Choroid plexus epithelial cell (primary cell): ENCODE data around the gene STAT1.

ENCODE experiments used
- DNase-seq: peaks from one replicate; pipeline ENCODE4 v3.0.0-alpha.2; 2010; ENCODE audit warnings: low read depth
- H3K4me3 ChIP-seq: 2 replicates; pipeline ENCODE4 v1.5.1; 2011; ENCODE audit warnings: low read depth, mild to moderate bottlenecking, control low read depth, low read length, moderate library complexity
- TF ChIP-seq, protein P1 (sequence below): conservative IDR thresholded peaks from 2 replicates; pipeline ENCODE4 v1.5.1; 2011; ENCODE audit warnings: low read depth, mild to moderate bottlenecking, control low read depth, inconsistent platforms, low read length, moderate library complexity

Gene STAT1

DNA sequence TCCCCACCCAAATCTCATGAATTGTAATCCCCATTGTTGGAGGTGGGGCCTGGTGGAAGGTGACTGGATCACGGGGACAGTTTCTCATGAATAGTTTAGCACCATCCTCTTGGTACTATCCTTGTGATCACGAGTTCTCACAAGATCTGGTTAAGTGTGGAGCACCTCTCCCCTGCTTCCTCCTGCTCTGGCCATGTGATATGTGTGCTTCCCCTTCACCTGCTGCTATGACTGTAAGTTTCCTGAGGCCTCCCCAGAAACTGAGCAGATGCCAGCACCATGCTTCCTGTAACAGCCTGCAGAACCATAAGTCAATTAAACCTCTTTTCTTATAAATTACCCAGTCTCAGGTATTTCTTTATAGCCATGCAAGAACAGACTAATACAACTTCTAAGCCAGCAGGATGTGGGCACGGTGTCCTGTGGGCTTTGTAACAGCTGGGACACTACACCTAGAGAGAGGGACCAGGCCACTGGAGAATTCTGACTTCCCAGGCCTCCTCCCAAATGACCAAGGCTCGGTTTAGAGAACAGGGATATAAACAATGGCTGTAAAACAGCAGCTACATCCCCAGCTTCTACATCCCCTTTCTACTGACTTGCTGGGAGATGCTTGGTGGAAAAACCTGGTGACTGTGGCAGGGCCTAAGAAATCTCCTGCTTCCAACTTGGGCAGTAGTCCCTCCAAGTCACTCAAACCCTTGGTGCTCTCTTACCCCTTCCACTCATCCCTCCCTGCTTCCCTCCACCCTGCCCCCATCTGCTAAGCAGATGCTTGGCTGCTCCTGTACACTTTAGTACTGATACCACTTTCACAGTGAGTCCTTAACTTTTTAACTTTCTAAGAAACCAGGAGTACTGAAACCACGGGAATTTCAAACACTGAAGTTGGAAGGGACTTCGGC, 10.3 kb downstream of the STAT1 start:
- no peak for DNase-seq
- TF ChIP-seq, protein P1, sequence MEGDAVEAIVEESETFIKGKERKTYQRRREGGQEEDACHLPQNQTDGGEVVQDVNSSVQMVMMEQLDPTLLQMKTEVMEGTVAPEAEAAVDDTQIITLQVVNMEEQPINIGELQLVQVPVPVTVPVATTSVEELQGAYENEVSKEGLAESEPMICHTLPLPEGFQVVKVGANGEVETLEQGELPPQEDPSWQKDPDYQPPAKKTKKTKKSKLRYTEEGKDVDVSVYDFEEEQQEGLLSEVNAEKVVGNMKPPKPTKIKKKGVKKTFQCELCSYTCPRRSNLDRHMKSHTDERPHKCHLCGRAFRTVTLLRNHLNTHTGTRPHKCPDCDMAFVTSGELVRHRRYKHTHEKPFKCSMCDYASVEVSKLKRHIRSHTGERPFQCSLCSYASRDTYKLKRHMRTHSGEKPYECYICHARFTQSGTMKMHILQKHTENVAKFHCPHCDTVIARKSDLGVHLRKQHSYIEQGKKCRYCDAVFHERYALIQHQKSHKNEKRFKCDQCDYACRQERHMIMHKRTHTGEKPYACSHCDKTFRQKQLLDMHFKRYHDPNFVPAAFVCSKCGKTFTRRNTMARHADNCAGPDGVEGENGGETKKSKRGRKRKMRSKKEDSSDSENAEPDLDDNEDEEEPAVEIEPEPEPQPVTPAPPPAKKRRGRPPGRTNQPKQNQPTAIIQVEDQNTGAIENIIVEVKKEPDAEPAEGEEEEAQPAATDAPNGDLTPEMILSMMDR = no peak
- no peak overlapping the region for H3K4me3 ChIP-seq

DNA sequence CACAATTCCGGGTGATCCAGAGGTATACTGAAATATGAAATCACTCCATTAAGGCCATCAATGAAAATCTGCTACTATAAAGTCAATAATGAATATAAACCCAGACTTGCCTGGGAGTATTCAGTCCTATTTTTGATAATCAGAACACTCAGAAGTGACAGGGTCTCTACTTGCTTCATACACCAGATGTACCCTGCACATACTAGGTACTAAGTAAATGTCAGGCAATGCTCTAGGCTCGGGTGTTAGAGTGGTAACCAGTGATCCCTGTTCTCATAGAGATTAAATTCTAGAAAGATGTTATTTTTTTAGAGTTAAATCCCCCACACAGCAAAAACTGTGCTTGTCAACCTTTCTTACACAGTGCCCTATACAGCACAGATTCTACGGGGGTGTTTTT, 12.3 kb downstream of the STAT1 start:
- no peak overlapping the region for H3K4me3 ChIP-seq
- TF ChIP-seq, protein P1 = no peak
- DNase-seq = no peak

GRCh38 chr2:191001032-191001431, 12.9 kb downstream of the STAT1 start:
- DNase-seq = no peak
- TF ChIP-seq, protein P1 = no peak
- no peak overlapping the region for H3K4me3 ChIP-seq

DNA sequence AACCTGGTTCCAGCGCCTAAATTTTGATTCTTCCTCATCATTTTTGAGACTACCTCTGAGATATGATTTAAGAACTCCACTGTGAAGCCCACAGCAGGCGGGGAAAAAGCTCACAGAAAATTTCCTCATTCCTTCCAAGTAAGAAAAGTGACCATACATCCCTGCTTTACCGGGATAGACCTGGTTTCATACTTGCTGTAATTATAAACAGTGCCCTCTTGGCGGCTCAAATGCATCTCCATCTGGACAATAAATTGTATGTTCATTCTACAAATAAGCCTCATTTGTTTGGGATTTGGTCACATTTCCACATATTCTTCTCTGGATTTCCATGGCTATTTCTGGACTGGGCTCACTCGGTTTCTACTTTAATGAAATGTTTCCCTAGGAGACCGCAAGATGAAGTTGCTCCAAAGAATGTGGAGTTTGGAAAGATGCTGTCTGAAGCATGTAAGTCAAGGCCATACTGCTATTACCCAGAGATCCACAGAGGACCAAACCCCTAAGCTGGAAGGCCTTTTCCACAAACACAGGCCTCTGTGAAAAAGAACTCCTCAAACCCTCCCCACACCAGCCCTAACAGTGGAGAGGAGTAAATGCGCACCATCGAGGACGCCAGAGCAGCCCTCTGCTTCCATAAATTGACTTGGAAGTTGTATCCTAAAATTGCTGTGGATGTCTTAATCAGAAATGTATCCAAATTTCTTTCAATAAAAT, 13.9 kb downstream of the STAT1 start:
- no peak overlapping the region for H3K4me3 ChIP-seq
- TF ChIP-seq, protein P1 = no peak
- no peak for DNase-seq

- no peak overlapping the region for H3K4me3 ChIP-seq
- DNase-seq = no peak
- TF ChIP-seq, protein P1 = no peak
These were observed 14.9 kb downstream of the STAT1 start for GRCh38 chr2:190999058-190999457.

DNA sequence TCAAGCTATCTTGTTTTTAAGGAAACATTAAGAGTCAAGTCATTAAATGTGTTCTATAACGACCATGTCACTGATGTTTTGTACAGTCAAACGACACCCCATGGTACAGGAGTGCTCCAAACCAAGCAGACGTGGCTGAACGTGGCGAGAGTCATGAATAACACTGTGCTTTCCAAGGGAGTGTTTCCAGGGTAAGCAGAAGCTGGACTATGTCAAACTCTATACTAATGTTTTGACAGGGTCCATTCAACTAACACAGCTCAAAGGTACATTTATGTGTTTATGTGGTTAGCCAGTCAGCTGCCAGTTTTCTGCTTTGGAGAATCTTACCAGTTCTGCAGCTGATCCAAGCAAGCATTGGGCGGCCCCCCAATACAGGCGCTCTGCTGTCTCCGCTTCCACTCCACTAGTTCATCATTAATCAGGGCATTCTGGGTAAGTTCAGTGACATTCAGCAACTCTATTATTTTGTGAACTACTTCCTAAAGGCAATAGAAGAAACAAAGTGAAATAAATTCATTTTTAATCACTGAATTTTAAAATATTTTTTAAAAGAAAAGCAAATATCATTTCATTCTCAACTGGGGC, 16.4 kb downstream of the STAT1 start:
- DNase-seq = no peak
- TF ChIP-seq, protein P1 = no peak
- H3K4me3 ChIP-seq = no peak overlapping the region
